Fibroblast of pulmonary artery (primary cell): ENCODE data around the gene ACSF3.

Source experiments
- DNase-seq: peaks from one replicate; pipeline ENCODE4 v3.0.0-alpha.2; 2010; ENCODE audit warnings: low read depth
- H3K4me3 ChIP-seq: replicated peaks from 2 replicates; pipeline ENCODE4 v1.5.1; 2011; ENCODE audit warnings: low read depth, mild to moderate bottlenecking, control low read depth, low read length, moderate library complexity
- TF ChIP-seq, protein P1 (sequence below): IDR thresholded peaks from 2 replicates; pipeline ENCODE4 v1.5.1; 2011; ENCODE audit warnings: mild to moderate bottlenecking, control low read depth, low read length, inconsistent platforms; ENCODE audit errors: missing control alignments

ACSF3 gene

DNA sequence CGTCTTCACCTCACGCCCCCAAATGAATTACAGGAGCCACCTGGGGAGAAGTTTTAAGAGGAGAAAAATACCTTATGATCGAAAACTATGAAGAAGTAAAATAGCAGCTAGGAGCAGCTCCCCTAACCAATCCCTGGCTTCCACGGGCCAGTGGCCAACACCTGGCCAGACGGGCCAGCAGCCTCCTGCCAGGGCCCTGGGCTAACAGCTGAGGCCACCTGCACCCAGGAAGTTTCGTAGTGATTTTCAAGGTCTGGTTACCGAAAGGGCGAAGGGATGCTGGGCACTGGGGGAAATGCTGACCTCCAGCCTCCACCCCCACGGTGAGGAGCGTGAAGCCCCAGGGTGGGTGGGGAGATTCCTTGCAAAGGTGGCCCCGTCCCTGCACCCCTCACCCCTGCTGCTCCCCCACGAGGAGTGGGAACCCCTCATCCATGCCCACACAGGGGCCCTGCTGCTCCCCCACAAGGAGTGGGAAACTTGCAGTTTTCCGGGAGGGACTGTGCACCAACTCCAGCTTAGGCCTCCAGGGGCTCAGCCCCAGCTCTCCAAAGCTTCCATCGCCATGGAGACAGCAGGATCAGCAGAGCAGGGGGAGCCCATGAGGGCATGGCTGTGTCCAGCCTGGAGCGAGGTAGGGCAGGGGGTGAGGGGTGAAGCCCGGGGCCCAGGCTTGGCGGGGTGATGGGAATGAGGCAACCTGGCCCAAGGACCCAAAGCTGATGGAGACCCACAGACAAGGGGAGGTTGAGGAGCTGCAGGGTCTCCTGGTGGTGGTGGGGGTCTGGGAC lies 31.9 kb upstream of the ACSF3 start:
- no peak for DNase-seq
- TF ChIP-seq, protein P1, sequence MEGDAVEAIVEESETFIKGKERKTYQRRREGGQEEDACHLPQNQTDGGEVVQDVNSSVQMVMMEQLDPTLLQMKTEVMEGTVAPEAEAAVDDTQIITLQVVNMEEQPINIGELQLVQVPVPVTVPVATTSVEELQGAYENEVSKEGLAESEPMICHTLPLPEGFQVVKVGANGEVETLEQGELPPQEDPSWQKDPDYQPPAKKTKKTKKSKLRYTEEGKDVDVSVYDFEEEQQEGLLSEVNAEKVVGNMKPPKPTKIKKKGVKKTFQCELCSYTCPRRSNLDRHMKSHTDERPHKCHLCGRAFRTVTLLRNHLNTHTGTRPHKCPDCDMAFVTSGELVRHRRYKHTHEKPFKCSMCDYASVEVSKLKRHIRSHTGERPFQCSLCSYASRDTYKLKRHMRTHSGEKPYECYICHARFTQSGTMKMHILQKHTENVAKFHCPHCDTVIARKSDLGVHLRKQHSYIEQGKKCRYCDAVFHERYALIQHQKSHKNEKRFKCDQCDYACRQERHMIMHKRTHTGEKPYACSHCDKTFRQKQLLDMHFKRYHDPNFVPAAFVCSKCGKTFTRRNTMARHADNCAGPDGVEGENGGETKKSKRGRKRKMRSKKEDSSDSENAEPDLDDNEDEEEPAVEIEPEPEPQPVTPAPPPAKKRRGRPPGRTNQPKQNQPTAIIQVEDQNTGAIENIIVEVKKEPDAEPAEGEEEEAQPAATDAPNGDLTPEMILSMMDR: no peak

DNA sequence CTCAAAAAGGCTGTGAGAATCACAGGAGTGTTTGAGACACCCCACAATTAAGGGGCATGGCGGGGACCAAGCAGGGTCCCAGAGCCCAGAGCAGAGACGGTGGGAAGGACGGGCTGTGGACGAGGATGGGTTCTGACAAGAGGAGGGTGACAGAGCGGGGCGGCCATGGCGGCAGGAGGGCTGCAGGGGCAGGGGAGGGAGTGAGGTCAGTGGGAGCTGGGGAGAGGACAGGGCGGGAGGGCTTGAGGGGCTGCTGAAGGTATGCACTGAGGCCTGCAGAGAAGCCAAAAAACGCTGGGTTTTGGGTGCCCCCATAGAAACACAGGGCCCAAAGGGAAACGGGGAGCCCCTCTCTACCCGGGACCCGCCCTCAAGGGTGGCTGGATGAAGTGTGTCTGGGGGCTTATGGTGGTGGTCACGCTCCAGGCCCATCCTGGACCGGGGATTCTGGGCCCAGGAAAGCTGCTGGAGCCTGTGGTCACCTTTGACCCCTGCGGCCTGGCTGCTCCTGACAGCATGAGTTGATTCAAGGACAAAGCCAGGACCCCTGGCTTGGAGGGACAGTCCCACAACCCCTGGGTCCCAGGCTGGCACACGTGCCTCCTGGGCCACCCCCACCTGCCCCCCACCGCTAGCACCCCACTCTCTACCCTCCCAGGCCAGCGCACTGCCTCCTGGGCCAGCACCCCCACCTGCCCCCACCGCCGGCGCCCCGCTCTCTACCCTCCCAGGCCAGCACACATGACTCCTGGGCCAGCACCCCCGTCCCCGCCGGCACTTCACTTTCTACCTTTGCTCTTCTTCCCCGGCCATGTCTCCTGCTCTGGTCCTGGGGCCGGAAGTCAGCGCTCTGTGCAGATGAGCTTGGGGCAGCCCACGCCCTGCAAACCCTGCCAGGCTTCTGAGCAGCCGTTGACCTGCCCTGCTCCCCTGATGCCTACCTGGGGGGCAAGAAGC lies 31.0 kb upstream of the ACSF3 start:
- no peak for DNase-seq
- H3K4me3 ChIP-seq: no peak overlapping the region
- TF ChIP-seq, protein P1: no peak

More for the DNA sequence above, 31.9 kb upstream of the ACSF3 start:
- H3K4me3 ChIP-seq: no peak overlapping the region

DNA sequence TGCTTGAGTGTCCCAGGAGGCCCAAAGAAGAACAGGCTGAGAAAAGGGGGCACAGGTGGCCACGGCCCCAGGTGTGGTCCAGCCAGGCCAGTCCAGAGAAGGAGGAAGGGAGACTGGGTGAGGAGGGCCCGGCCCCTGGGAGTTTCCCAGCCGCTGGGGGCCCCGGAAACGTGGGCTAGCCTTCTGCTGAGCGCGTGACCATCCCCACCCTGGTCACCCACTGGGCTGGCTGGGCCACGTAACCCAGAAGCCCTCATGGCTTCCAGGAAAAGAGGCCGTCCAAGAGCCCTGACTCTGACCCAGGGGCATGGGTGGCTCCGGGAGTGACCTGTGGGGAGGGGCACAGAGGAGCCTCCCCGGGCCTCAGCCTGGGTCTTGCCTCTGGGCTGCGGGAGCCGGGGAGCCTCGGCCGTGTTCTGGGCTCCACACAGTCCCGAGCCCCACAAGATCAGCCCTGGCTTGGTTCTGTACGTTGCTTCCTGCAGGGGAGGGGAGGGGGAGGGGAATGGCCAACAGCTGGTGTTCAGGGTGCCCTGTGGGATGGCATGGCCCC lies 29.8 kb upstream of the ACSF3 start:
- no peak for DNase-seq
- H3K4me3 ChIP-seq: no peak overlapping the region
- TF ChIP-seq, protein P1: no peak

DNA sequence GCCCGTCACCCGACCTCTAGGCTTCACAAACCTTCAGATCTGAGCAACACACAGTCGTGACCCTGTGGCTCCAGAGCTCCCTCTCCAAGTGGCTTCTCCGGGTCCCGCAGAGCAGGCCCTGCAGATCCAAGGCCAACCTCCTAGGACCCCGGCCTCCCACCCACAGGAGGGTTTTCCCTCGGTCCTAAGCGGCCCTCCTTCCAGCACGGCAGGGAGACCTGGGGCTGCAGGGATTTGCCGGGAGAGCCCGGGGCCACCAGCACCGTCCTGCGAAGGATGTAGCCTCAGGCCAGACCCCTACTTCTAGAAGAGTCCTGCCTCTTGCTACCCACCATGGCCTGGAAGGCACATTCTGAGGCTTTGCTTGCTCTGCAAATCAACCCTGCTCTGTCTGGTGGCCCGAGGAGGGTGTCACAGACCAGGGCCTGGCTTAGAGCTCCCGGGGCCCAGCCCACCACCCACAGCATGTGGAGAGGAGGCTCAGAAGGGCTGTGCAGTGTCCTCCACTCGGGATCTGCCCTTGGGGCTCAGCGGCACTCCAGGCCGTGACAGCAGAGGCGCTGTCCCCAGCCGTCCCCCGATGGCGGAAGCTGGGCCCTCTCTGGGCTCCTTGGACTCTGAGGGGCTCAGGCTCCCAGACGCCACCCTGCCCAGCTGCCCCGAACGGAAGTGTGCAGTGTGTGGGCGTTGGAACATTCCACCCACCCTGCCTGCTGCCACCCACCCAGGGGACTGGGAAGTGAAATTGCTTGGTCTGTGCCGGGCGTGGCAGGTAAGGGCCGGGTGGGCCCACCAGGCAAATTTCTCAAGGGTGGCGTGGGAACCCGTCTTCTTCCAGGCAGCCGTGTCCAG lies 28.8 kb upstream of the ACSF3 start:
- TF ChIP-seq, protein P1: no peak

DNA sequence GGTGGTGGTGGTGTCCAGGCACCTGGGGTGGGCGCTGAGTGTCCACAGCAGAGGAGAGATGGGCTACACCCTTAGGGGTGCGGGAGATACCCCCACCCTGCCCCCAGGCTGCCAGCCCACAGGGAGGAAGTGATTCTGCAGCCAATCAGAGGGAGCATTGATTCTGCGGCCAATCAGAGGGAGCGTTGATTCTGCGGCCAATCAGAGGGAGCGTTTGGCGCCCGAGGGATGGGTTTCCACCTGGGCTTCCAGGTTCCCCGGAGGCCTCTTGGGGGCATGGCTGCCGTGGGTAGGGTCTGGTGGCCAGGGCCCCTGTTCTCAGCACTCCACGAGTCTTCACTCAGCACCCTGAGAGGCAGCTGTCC lies 28.2 kb upstream of the ACSF3 start:
- DNase-seq: no peak
- H3K4me3 ChIP-seq: no peak overlapping the region
- TF ChIP-seq, protein P1: no peak

More for the DNA sequence above, 28.8 kb upstream of the ACSF3 start:
- DNase-seq: no peak
- H3K4me3 ChIP-seq: no peak overlapping the region

DNA sequence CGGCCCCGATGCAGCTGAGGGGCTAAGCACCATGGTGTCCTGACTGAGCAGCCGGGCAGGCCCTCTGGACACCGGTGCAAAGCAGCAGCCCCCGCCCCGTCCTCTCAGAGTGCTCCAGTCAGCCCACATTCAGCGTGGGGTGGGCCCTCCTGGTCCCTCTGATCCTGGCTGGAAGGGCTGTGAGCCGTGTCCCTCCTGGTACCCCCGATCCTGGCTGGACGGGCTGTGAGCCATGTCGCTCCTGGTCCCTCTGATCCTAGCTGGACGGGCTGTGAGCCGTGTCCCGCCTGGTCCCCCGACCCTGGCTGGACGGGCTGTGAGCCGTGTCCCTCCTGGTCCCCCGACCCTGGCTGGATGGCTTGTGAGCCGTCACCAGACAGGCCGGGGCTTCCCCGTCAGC lies 26.9 kb upstream of the ACSF3 start:
- no peak for DNase-seq
- no peak overlapping the region for H3K4me3 ChIP-seq
- TF ChIP-seq, protein P1: no peak
